ENCODE measurements around the gene HDAC10.

Gene HDAC10

GRCh38 chr22:50292643-50293440 lies 41.8 kb upstream of the HDAC10 start:
- H3K9me3 ChIP-seq: no peaks in the 10 kb centered on the region
- H3K27me3 ChIP-seq: peaks cover 64% of the 10 kb centered on the region
- H3K27ac ChIP-seq: no peak overlapping the region
- H3K4me1 ChIP-seq (ENCODE audit: control insufficient read depth in 1 of 2, insufficient read depth in 1 of 2, low read depth in 1 of 2, low read length in 1 of 2): no peaks in the 10 kb centered on the region
- no peak overlapping the region for H3K4me3 ChIP-seq (ENCODE audit: low read depth in 1 of 2, low read length in 1 of 2)
- no peaks in the 10 kb centered on the region for H3K36me3 ChIP-seq
- TF ChIP-seq CTCF (IDR thresholded peaks at IDR 0.05): no peak

GRCh38 chr22:50289942-50290630 lies 39.0 kb upstream of the HDAC10 start:
- H3K36me3 ChIP-seq: no peaks in the 10 kb centered on the region
- no peak for TF ChIP-seq CTCF (IDR thresholded peaks at IDR 0.05)
- H3K27me3 ChIP-seq: peaks cover 45% of the 10 kb centered on the region
- no peak overlapping the region for H3K27ac ChIP-seq
- H3K9me3 ChIP-seq: no peaks in the 10 kb centered on the region
- no peak overlapping the region for H3K4me3 ChIP-seq (ENCODE audit: low read depth in 1 of 2, low read length in 1 of 2)
- no peaks in the 10 kb centered on the region for H3K4me1 ChIP-seq (ENCODE audit: control insufficient read depth in 1 of 2, insufficient read depth in 1 of 2, low read depth in 1 of 2, low read length in 1 of 2)

- no peaks in the 10 kb centered on the region for H3K4me1 ChIP-seq (ENCODE audit: control insufficient read depth in 1 of 2, insufficient read depth in 1 of 2, low read depth in 1 of 2, low read length in 1 of 2)
- H3K27ac ChIP-seq: no peak overlapping the region
- H3K9me3 ChIP-seq: no peaks in the 10 kb centered on the region
- no peaks in the 10 kb centered on the region for H3K36me3 ChIP-seq
- H3K27me3 ChIP-seq: peaks cover 39% of the 10 kb centered on the region
- H3K4me3 ChIP-seq (ENCODE audit: low read depth in 1 of 2, low read length in 1 of 2): no peak overlapping the region
- TF ChIP-seq CTCF (IDR thresholded peaks at IDR 0.05): no peak
Measured at GRCh38 chr22:50289151-50289941, 38.3 kb upstream of the HDAC10 start.

GRCh38 chr22:50287731-50288130 lies 36.7 kb upstream of the HDAC10 start:
- H3K36me3 ChIP-seq: no peaks in the 10 kb centered on the region
- H3K4me3 ChIP-seq (ENCODE audit: low read depth in 1 of 2, low read length in 1 of 2): no peak overlapping the region
- no peaks in the 10 kb centered on the region for H3K4me1 ChIP-seq (ENCODE audit: control insufficient read depth in 1 of 2, insufficient read depth in 1 of 2, low read depth in 1 of 2, low read length in 1 of 2)
- H3K27ac ChIP-seq: no peak overlapping the region
- TF ChIP-seq CTCF (IDR thresholded peaks at IDR 0.05): no peak
- no peaks in the 10 kb centered on the region for H3K9me3 ChIP-seq
- H3K27me3 ChIP-seq: peaks cover 23% of the 10 kb centered on the region

- H3K27me3 ChIP-seq: peaks cover 14% of the 10 kb centered on the region
- H3K4me3 ChIP-seq (ENCODE audit: low read depth in 1 of 2, low read length in 1 of 2): no peak overlapping the region
- H3K4me1 ChIP-seq (ENCODE audit: control insufficient read depth in 1 of 2, insufficient read depth in 1 of 2, low read depth in 1 of 2, low read length in 1 of 2): no peaks in the 10 kb centered on the region
- no peaks in the 10 kb centered on the region for H3K9me3 ChIP-seq
- no peak overlapping the region for H3K27ac ChIP-seq
- TF ChIP-seq CTCF (IDR thresholded peaks at IDR 0.05): no peak
- no peaks in the 10 kb centered on the region for H3K36me3 ChIP-seq
Measured at GRCh38 chr22:50286701-50287318, 35.7 kb upstream of the HDAC10 start.

Data from neutrophil (primary cell).